ENCODE data around the gene TFCP2. TPM values are rescaled to one million over a fixed set of nuclear protein-coding genes. Genes with fewer than 3 reads are reported as not detected.

TFCP2 gene
- total and polyA plus RNA-seq, 12 donors, result 9.4 to 28.7 (median 17.1) TPM

- WGBS, 4 donors, result 94 to 100% (median 96%) methylated on average over 1 of the region's 1 CpG
- no peak for DNase-seq
- intact Hi-C loops (cut with DNase I), result no loop called here
- H3K4me1 ChIP-seq (replicated peaks in 1 of 2), result no peaks in the 10 kb centered on the region
- H3K36me3 ChIP-seq (replicated peaks in 1 of 2), result no peaks in the 10 kb centered on the region
- H3K27ac ChIP-seq, result no peak overlapping the region
- H3K27me3 ChIP-seq, result no peaks in the 10 kb centered on the region
- TF ChIP-seq POLR2A (IDR thresholded peaks at IDR 0.05) (no peak), CTCF (IDR thresholded peaks at IDR 0.05) (no peak)
- peaks cover 0 to 4% (median 0%) of the 10 kb centered on the region in 3 donors for H3K9me3 ChIP-seq (replicated peaks in 1 of 3)
- no peak overlapping the region for H3K4me3 ChIP-seq
Measured at GRCh38 chr12:51152953-51153352, 20.0 kb downstream of the TFCP2 start.

DNA sequence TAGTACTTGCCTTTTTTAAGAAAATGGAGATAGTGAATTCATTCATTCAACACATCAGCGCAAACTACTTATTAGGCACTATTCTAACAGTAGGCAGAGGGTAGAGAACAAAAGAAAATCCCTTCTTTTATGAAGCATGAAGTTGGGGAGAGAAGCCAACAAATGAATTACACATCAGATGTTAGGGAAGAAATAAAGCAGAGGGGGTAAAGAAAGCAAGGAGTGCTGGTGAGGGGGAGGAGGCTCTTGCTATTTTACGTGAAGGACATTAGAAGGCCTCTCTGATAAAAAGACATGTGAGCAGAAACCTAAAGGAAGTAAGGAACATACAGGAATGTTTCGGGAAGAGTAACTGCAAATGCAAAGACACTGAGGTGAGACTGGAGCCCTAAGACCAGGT, 22.2 kb downstream of the TFCP2 start:
- H3K27ac ChIP-seq, result no peak overlapping the region
- no peak for DNase-seq
- no peak for TF ChIP-seq CTCF (IDR thresholded peaks at IDR 0.05)
- H3K27me3 ChIP-seq, result no peaks in the 10 kb centered on the region
- peaks cover 0 to 4% (median 0%) of the 10 kb centered on the region in 3 donors for H3K9me3 ChIP-seq (replicated peaks in 1 of 3)
- H3K4me1 ChIP-seq (replicated peaks in 1 of 2), result no peaks in the 10 kb centered on the region
- H3K4me3 ChIP-seq, result no peak overlapping the region
- 62 to 65% (median 63%) methylated on average over 3 of the region's 3 CpGs for WGBS, 4 donors
- H3K36me3 ChIP-seq (replicated peaks in 1 of 2), result no peaks in the 10 kb centered on the region
- intact Hi-C loops (cut with DNase I), result no loop called here

DNA sequence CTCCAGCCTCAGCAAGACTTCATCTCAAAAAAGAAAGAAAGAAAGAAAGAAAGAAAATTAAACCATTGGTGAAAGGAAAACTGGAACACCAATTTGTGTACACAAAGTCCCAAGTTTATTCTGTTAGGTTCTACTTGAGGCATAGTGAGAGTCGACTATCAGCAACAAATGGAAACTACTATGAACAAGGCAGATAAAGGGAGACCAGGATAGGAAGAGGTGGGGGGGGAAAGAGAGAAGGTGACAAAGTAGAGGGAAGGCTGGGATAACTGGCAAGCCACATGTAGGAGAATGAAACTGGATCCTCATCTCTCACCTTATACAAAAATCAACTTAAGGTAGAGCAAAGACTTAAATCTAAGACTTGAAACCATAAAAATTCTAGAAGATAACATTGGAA, 25.6 kb downstream of the TFCP2 start:
- Histone ChIP-seq H3K4me1 (replicated peaks in 1 of 2) (no peaks in the 10 kb centered on the region), H3K9me3 (replicated peaks in 1 of 3) (peaks cover 0 to 2% (median 0%) of the 10 kb centered on the region in 3 donors), H3K27ac (no peak overlapping the region), H3K27me3 (no peaks in the 10 kb centered on the region), H3K36me3 (replicated peaks in 1 of 2) (no peaks in the 10 kb centered on the region), H3K4me3 (no peak overlapping the region)
- intact Hi-C loops (cut with DNase I), result no loop called here
- 76 to 95% (median 90%) methylated on average over 1 of the region's 1 CpG for WGBS, 4 donors
- TF ChIP-seq POLR2A (IDR thresholded peaks at IDR 0.05), result no peak
- no peak for DNase-seq

DNA sequence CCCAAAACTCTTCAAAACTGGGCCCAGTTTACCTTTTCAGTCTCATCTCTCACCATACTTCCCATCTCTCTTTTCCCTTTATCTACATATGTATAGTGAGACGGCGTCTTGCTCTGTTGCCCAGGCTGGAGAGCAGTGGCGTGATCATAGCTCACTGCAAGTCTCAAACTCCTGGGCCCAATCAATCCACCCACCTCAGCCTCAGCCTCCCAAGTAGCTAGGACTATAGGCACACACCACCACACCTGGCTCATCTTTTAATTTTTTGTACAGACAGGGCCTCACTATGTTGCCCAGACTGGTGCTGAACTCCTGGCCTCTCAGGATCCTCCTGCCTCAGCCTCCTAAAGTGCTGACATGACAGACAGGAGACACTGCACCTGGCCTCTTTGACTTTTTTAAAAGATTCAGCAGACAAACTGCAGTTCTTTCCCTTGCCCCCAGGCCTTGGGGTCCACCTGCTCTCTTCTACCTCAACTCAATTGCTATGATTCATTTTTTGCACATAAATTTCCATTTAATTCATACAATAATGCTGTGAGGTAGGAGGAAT, 33.6 kb downstream of the TFCP2 start:
- Histone ChIP-seq H3K4me3 (no peak overlapping the region), H3K36me3 (replicated peaks in 1 of 2) (no peaks in the 10 kb centered on the region), H3K27me3 (no peaks in the 10 kb centered on the region), H3K27ac (no peak overlapping the region), H3K4me1 (replicated peaks in 1 of 2) (no peaks in the 10 kb centered on the region), H3K9me3 (replicated peaks in 1 of 3) (no peaks in the 10 kb centered on the region)
- intact Hi-C loops (cut with DNase I), result no loop called here
- WGBS, 4 donors, result 92 to 100% (median 97%) methylated on average over 3 of the region's 3 CpGs
- TF ChIP-seq POLR2A (IDR thresholded peaks at IDR 0.05) (no peak), CTCF (IDR thresholded peaks at IDR 0.05) (no peak)
- no peak for DNase-seq

- 90 to 93% (median 90%) methylated on average over 5 of the region's 5 CpGs for WGBS, 4 donors
- no peaks in the 10 kb centered on the region for H3K27me3 ChIP-seq
- no peaks in the 10 kb centered on the region for H3K4me1 ChIP-seq (replicated peaks in 1 of 2)
- no peak overlapping the region for H3K27ac ChIP-seq
- no peak overlapping the region for H3K4me3 ChIP-seq
- intact Hi-C loops (cut with DNase I), result no loop called here
- no peak for DNase-seq
- no peaks in the 10 kb centered on the region for H3K9me3 ChIP-seq (replicated peaks in 1 of 3)
- no peak for TF ChIP-seq CTCF (IDR thresholded peaks at IDR 0.05)
- TF ChIP-seq POLR2A (IDR thresholded peaks at IDR 0.05), result no peak
- H3K36me3 ChIP-seq (replicated peaks in 1 of 2), result no peaks in the 10 kb centered on the region
Measured at GRCh38 chr12:51132693-51133092, 40.2 kb downstream of the TFCP2 start.
